GM12878 (cell line): Measurements from ENCODE around the gene NAV3.

Experiments used
- CHD4 ChIP-seq: fragments of 200-600 bp; sonication (generic); IDR thresholded peaks from 2 replicates; pipeline ENCODE4 v1.6.1; 2016; ENCODE audit warnings: mild to moderate bottlenecking
- CTCF ChIP-seq, 3 experiments: IDR thresholded peaks in 2 of 3; conservative IDR thresholded peaks in 1 of 3; 2 replicates each; pipeline ENCODE4 v1.5.1; 2011; ENCODE audit warnings: low read depth in 3 of 3, low read length in 3 of 3, mild to moderate bottlenecking in 3 of 3, control low read depth in 2 of 3, moderate library complexity in 2 of 3, inconsistent platforms in 1 of 3, mixed read lengths in 1 of 3; ENCODE audit not compliant: control insufficient read depth in 2 of 3, insufficient read depth in 1 of 3; ENCODE audit errors: extremely low read depth in 1 of 3
- ETV6 ChIP-seq, 2 experiments: fragments of 450-650 bp in 1 of 2; IDR thresholded peaks in 1 of 2; conservative IDR thresholded peaks in 1 of 2; 2 replicates each; pipeline ENCODE4 v1.6.1; 2014; ENCODE audit warnings: antibody characterized with exemption in 1 of 2, borderline replicate concordance in 1 of 2, low read depth in 1 of 2, mild to moderate bottlenecking in 1 of 2, moderate library complexity in 1 of 2
- FOS ChIP-seq: IDR thresholded peaks from 3 replicates; pipeline ENCODE4 v1.6.1; 2011; ENCODE audit warnings: borderline replicate concordance; ENCODE audit not compliant: insufficient read length; ENCODE audit errors: extremely low read depth
- HCFC1 ChIP-seq: fragments of 150-350 bp; IDR thresholded peaks from 2 replicates; pipeline ENCODE4 v1.6.1; 2014; ENCODE audit warnings: low read length
- NFYB ChIP-seq: IDR thresholded peaks from 2 replicates; pipeline ENCODE4 v1.6.1; 2011; ENCODE audit warnings: low read depth, mild to moderate bottlenecking, low read length, improper control_type of control experiment, moderate library complexity; ENCODE audit not compliant: insufficient read depth
- NR2C2 ChIP-seq: IDR thresholded peaks from 2 replicates; pipeline ENCODE4 v1.6.1; 2011; ENCODE audit warnings: borderline replicate concordance, low read depth; ENCODE audit not compliant: control insufficient read depth, insufficient read length
- RBBP5 ChIP-seq: fragments of 200-600 bp; sonication (generic); conservative IDR thresholded peaks from 2 replicates; pipeline ENCODE4 v1.6.1; 2016
- SP1 ChIP-seq: IDR thresholded peaks from one replicate; pipeline ENCODE4 v1.6.1; 2011; ENCODE audit warnings: low read depth, low read length
- ZNF207 ChIP-seq: fragments of 450-650 bp; IDR thresholded peaks from 2 replicates; pipeline ENCODE4 v1.6.1; 2014; ENCODE audit warnings: antibody characterized with exemption, mild to moderate bottlenecking, borderline replicate concordance

GRCh38 chr12:77795699-77796098 is 35.0 kb upstream of the NAV3 start:
- TF ChIP-seq CTCF (IDR thresholded peaks at IDR 0.05 in 2 of 3, conservative IDR thresholded peaks at IDR 0.05 in 1 of 3; ENCODE audit: control insufficient read depth in 2 of 3, extremely low read depth in 1 of 3, insufficient read depth in 1 of 3, low read depth in 3 of 3, low read length in 3 of 3) (no peak), SP1 (no peak), ETV6 (conservative IDR thresholded peaks at IDR 0.05 in 1 of 2, IDR thresholded peaks at IDR 0.05 in 1 of 2; ENCODE audit: borderline replicate concordance in 1 of 2, low read depth in 1 of 2) (no peak), CHD4 (no peak), NFYB (no peak), NR2C2 (no peak), ZNF207 (no peak), RBBP5 (no peak), HCFC1 (no peak), FOS (no peak)
